Osteocyte (in vitro differentiated cells): ENCODE measurements around the gene ALG6. TPM values are rescaled to one million over a fixed set of nuclear protein-coding genes. Genes with fewer than 3 reads are reported as not detected.

Experiments
- DNase-seq: peaks from one replicate; pipeline ENCODE4 v3.0.0; 2021; ENCODE audit warnings: mixed read lengths; ENCODE audit not compliant: unreplicated experiment; ENCODE audit errors: extremely low spot score
- H3K27ac Mint-ChIP-seq: one replicate; pipeline ENCODE4 v1.8.0; 2021; ENCODE audit warnings: mild to moderate bottlenecking, mixed read lengths; ENCODE audit not compliant: unreplicated experiment
- H3K27me3 Mint-ChIP-seq: one replicate; pipeline ENCODE4 v1.8.0; 2021; ENCODE audit warnings: mixed read lengths; ENCODE audit not compliant: unreplicated experiment
- H3K36me3 Mint-ChIP-seq: one replicate; pipeline ENCODE4 v1.8.0; 2021; ENCODE audit warnings: mixed read lengths; ENCODE audit not compliant: unreplicated experiment
- H3K4me1 Mint-ChIP-seq: one replicate; pipeline ENCODE4 v1.8.0; 2021; ENCODE audit warnings: mixed read lengths; ENCODE audit not compliant: unreplicated experiment
- H3K4me3 Mint-ChIP-seq: one replicate; pipeline ENCODE4 v1.8.0; 2021; ENCODE audit warnings: mild to moderate bottlenecking, moderate library complexity, mixed read lengths; ENCODE audit not compliant: unreplicated experiment
- H3K9me3 Mint-ChIP-seq: one replicate; pipeline ENCODE4 v1.8.0; 2021; ENCODE audit warnings: mixed read lengths; ENCODE audit not compliant: unreplicated experiment
- long read RNA-seq: library from polyadenylated mRNA; unstranded; transcript quantifications from one replicate; pipeline ENCODE4 v2.0.0, GENCODE V29; 2021
- total RNA-seq: library from RNA; stranded (reverse); gene quantifications from 2 replicates; pipeline ENCODE4 v1.2.1, GENCODE V29; 2021
- TF ChIP-seq, protein P1 (sequence below): fragments of 200-600 bp; sonication (generic); IDR thresholded peaks from 2 replicates; pipeline ENCODE4 v1.5.0; 2021; ENCODE audit warnings: antibody characterized with exemption, mild to moderate bottlenecking, moderate library complexity

Gene ALG6
- 10.9 and 13.6 TPM in 2 replicates for total RNA-seq
- long read RNA-seq, transcript ALG6-202 (15 exons, 3,371 nt): major isoform, 86 of 109 reads
- long read RNA-seq, partial matches to known transcripts: 9 of 109 reads
- long read RNA-seq, other reads (novel, unspliced or antisense): 11 of 109 reads

DNA sequence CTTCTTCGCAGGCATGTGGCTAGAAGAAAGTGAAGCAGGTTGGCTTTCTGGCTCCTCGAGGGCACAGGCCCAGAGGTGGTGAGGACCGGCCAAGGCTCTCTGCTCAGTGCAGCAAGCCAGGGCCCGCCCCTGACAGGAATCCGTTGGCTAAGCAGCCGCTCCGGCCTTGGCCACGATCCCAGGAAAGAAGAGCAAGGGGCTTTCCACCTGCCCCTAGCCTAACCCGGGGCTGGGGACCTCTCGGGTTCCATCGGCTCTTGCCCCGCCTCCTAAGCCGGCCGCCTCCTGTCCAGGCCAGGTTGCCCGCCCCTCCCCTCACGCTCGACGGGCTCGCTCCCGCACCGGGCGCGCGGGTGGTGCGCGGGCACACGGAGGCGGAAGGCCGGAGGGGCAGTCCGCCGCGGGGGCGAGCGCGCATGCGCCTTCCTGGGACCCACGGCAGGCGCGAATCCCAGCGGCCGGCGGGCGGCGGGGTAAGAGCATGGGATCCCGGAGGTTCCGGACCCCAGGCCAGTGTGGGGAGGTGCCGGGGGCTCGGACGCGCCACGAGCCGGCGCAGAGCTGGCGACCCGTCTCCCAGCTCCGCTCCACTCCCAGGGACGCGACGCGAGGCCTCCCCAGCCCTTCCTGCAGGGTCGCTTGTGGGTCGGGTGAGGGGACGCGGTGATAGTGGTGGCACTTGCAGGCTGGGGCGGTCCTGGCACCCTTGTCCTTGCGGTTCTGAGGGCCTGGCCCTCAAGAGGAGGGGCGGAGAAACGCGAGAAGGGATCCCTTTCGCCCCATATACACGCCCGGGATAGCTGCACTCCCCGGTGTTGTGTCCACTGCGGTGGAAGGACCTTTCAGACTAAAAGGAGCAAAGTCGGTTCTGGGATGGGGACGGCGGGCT lies at the start of gene ALG6:
ALG6 (plus strand) TSS at position 413 of the 889 bp plus-strand sequence. CDS start 3,351 bp downstream, outside the sequence.
- H3K4me1 Mint-ChIP-seq: peaks cover 14% of the 10 kb centered on the region
- TF ChIP-seq, protein P1, sequence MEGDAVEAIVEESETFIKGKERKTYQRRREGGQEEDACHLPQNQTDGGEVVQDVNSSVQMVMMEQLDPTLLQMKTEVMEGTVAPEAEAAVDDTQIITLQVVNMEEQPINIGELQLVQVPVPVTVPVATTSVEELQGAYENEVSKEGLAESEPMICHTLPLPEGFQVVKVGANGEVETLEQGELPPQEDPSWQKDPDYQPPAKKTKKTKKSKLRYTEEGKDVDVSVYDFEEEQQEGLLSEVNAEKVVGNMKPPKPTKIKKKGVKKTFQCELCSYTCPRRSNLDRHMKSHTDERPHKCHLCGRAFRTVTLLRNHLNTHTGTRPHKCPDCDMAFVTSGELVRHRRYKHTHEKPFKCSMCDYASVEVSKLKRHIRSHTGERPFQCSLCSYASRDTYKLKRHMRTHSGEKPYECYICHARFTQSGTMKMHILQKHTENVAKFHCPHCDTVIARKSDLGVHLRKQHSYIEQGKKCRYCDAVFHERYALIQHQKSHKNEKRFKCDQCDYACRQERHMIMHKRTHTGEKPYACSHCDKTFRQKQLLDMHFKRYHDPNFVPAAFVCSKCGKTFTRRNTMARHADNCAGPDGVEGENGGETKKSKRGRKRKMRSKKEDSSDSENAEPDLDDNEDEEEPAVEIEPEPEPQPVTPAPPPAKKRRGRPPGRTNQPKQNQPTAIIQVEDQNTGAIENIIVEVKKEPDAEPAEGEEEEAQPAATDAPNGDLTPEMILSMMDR: peak; percentile 43
- H3K4me3 Mint-ChIP-seq: peak within 1 kb of the TSS; percentile 98
- H3K9me3 Mint-ChIP-seq: no peaks in the 10 kb centered on the region
- DNase-seq: peak; percentile 98
- peak within 1 kb of the TSS; percentile 90 for H3K27ac Mint-ChIP-seq
- H3K27me3 Mint-ChIP-seq: peaks cover 12% of the 10 kb centered on the region
- peaks cover 11% of the 10 kb centered on the region for H3K36me3 Mint-ChIP-seq

DNA sequence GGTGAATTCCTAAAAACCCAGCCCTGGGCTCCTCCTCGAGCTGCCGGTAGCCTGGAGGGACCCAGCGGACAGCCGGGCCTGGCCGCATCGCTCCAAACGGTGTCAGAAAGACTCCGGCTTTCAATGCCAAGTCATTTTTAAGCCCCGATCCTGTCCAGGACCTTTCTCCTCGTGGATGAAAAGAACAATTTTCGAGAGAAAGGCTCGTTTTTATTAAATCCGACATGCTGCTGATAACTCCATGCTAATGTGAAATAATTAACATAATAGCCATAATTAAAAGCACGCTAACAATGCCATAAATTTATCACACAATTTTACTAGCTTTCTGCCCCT lies 49.6 kb upstream of the ALG6 start:
- TF ChIP-seq, protein P1: no peak
- Mint-ChIP-seq H3K4me3 (peak overlapping the region; percentile 67), H3K9me3 (peaks cover 6% of the 10 kb centered on the region), H3K27ac (no peak overlapping the region), H3K36me3 (peaks cover 10% of the 10 kb centered on the region), H3K27me3 (peaks cover 78% of the 10 kb centered on the region), H3K4me1 (peaks cover 13% of the 10 kb centered on the region)
- no peak for DNase-seq

DNA sequence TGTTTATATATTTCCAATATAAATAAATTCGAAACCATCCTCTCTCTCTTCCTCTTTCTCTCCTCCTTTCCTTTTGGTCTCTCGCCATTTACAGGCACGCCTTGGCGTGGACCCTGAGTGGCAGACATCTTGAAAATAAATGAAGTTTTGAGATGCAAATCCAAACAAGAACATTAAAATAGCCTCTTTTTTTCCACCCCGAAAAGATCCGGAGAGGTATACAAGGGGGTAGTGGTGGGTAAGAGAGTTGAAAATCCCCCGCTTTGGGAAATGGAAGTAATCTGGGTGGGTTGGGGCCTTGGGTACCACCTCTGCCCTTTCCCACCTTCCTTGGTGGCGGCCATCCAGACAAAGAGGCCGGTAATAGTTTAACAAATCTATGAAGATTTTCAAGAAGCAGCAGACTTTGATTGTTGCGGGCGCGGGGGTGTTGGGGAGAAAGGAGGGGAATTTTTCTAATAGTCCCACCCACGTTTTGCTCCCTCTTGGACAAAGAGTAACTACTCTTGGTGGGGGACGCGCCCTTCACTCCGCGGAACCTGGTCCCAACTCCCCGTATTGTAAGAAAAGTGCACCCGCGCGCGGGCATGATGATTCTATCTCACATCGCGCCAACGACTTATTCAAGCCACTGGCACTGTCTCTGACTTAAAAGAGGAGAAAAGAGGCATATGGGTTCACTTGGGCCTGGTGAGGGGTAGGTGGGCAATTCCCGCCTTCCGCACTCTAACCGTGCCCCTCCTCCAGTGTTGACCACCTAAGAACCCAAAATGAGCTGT lies 49.0 kb upstream of the ALG6 start:
- Mint-ChIP-seq H3K4me1 (peaks cover 14% of the 10 kb centered on the region), H3K9me3 (peaks cover 6% of the 10 kb centered on the region), H3K36me3 (peaks cover 10% of the 10 kb centered on the region), H3K27ac (no peak overlapping the region), H3K27me3 (peaks cover 75% of the 10 kb centered on the region), H3K4me3 (peak overlapping the region; percentile 67)
- TF ChIP-seq, protein P1: no peak
- DNase-seq: no peak

DNA sequence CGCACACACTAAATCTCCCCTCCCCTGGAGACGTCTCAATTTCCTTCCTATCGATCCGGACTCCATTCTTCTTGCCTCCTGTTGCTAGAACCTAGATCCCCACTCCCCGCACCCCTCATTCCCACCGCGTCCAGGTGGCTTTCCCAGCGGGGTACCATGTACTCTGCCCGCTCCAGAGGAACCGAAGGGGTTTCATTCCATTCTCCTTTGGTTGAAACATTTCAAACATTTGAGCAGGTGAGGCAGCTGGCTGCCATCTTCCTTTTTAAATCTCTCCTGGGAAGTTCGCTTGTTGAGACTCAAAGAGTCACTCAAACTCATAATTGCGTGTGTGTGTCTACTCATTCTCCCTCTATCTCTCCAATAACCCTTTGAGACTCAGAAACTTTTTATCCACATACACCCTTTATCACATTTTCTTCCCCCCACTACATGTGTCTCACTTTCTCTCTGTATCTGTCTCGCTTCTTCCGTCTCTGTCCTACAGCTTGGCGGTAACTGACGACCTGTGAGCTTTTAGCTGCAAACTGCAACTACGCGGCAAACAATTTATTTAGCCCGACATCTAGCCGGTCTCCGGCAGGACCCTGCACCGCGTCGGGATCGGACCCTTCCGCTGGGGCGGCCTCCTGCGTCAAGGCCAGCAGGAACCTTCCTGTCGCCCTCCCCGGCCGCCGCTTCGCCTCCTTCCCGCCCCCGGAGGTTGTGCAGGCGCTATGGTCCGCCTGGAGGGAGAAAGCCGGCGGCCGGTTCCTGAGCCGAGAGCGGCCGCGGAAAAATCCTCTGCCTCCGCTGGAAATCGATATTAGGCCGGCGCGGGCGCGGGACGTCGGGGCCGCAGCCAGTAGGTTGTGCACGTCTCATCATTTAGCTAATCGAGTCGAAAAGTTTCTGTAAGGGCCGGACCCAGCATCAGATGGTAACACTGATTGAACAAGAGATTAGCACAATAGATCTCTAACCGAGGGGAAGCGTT lies 48.1 kb upstream of the ALG6 start:
- H3K4me3 Mint-ChIP-seq: no peak overlapping the region
- TF ChIP-seq, protein P1: no peak
- H3K36me3 Mint-ChIP-seq: peaks cover 10% of the 10 kb centered on the region
- no peak for DNase-seq
- no peak overlapping the region for H3K27ac Mint-ChIP-seq
- peaks cover 6% of the 10 kb centered on the region for H3K9me3 Mint-ChIP-seq
- peaks cover 70% of the 10 kb centered on the region for H3K27me3 Mint-ChIP-seq
- H3K4me1 Mint-ChIP-seq: peaks cover 16% of the 10 kb centered on the region
